ENCODE measurements around the gene RRP8.

The RRP8 gene

GRCh38 chr11:6616596-6617250, 13.3 kb upstream of the RRP8 start:
- no peak for DNase-seq

- no peak for DNase-seq
These were observed 12.6 kb upstream of the RRP8 start for GRCh38 chr11:6615882-6616585.

- no peak for DNase-seq
These were observed 11.6 kb upstream of the RRP8 start for GRCh38 chr11:6615046-6615445.

DNA sequence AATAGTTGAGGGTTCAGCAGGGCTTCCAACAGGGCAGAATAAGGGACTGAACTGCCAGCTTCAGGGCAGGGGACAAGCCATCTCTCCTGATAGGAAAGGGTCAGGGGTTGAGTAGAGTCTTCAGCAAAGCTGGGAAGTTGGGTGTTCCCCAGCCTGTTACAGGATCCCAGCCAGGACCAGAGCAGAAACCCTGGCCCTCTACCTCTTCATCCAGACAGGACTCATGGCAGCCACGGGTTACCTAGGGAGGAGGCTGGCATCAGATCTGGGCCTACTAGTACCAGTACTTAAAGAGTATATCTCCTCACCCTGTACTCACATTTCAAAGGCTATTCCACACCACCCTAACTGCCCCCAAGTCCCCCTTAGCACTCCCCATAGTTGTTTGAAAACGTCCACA, 11.0 kb upstream of the RRP8 start:
- no peak for DNase-seq

GRCh38 chr11:6613496-6613895, 10.1 kb upstream of the RRP8 start:
- no peak for DNase-seq

DNA sequence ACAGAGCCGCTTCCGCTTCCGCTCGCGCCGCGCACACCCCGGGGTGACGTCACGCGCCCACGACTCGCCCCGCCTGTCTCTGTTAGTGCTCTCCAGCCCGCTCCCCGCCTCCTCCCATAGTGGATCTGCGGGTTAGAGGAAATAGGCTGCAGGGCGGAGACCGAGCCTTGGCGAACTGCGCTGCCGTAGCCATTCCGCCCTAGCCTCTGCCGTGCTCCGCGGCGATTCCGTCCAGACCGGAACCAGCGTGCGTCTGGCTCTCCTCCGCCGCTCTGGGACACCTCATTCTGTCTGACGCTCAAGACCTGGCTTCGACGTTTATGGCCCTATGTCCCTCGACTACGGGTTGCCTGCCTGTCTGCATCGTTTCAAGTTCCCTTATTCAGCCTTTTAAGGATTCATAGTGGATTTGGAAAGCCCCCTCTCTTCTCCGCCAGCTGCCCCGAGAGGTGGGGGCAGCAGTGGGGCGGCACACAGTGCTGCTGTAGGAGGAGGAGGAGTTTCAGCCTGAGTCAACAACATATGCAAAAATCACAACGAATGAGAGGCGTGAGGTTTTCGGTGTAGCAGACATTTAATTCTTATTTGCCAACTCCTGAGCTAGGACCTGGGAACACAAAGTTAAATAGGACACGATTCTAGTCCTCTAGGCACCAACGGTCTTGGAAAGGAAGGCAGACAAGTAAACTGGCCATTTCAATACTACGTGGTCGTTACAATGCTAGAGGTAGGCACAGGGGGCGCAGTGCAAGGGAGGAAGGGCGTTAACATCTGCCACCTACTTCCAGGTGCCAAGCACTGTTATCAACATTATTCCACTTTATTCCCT, 9.0 kb upstream of the RRP8 start, which contains the start of gene TAF10:
Gene TAF10, minus strand, starts transcription at position 4 of the 829 bp plus-strand sequence. CDS start 27 bp downstream, outside the sequence.
- DNase-seq = peak; percentile 98

DNA sequence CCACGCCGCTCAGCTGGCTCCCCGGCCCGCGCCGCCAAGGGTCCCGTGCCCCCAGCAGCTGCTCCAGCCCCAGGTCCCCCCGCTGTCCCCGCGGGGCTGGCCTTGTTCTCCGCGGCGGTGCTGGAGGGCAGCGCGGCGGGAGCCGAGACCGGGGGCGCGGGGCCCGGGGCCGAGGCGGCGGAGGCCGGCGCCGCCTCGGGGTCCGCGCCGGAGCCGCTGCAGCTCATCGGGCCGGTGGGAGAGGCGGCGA, 8.5 kb upstream of the RRP8 start:
- no peak for DNase-seq

DNA sequence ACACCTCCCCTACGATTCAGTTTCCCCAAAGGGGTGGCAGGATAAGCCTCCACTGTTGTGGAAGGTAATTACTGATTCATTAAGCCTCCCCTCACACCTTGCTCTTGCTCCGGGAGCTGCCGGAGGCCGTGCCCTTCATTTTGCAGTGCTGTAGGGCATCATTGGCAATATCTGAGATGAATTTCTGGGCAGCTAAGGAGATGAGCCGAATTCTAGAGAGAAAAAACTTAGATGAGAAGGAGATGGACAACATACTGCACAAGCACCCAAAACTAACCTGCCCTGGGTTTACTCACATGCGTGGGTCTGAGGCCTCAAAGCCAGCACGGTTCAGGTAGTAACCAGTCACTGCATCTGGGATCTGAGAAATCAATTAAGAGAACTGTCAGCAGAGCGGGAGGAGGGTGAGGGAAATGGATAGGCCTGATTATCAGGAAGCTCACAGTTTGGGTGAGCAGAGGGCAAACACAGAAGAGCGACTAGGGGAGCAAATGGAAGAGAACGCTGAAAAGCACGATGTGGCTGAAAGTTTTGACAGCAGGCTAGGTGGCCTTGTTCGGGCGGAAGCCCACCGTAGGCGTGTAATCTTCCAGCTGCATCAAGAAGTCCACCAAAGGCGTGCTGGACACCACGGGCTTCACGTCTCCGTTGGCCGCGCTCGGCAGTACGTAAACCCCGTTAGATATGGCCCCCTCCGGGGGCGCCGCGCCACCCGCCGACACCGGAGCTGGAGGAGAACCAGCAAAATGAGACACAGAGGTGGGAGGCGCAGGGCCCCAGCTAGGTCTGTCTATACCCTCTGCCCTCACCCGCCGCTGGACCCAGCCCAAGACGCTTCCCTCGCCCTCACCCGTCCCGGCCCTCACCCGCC, 7.9 kb upstream of the RRP8 start:
- DNase-seq = peak; percentile 48

DNA sequence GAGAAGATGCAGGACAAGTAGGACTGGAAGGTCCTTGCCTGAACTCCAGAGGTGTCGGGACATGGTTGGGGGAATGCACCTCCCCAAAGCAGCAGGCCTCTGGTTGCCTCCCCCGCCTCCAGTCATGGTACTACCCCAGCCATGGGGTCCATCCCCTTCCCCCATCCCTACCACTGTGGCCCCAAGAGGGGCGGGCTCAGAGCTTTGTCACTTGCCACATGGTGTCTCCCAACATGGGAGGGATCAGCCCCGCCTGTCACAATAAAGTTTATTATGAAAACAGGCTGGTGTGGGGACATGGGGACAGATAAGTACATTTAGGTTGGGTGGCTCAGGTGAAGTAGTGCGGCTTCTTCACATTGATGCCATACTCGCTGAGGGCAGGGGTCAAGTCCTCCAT, 7.2 kb upstream of the RRP8 start:
- DNase-seq = no peak

GRCh38 chr11:6609502-6610015, 6.1 kb upstream of the RRP8 start:
- DNase-seq = no peak

DNA sequence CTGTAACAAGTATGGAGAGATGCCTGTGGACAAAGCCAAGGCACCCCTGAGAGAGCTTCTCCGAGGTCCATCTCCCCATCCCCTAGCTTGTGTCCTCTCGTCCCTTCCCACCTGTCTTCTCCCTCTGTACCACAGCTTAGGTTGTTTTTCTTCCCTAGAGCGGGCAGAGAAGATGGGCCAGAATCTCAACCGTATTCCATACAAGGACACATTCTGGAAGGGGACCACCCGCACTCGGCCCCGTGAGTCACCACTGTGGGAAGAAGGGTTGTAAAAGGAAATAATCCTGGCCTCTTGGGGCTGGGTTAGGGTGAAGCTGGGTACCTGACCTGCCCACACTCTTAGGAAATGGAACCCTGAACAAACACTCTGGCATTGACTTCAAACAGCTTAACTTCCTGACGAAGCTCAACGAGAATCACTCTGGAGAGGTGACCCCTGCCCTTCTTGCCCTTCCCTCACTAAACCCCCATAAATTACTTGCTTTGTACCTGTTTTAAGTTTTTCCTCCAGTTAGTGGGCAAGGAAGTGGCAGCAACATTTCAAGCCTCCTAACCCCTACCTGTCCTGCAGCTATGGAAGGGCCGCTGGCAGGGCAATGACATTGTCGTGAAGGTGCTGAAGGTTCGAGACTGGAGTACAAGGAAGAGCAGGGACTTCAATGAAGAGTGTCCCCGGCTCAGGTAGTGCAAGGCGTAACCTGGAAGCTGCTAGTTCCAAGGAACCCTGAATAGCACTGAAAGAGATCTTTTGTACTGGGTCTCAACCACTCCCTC, 5.5 kb upstream of the RRP8 start:
- no peak for DNase-seq

GRCh38 chr11:6608011-6608410, 4.6 kb upstream of the RRP8 start:
- DNase-seq = no peak

GRCh38 chr11:6607190-6607795, 3.9 kb upstream of the RRP8 start:
- DNase-seq = no peak

DNA sequence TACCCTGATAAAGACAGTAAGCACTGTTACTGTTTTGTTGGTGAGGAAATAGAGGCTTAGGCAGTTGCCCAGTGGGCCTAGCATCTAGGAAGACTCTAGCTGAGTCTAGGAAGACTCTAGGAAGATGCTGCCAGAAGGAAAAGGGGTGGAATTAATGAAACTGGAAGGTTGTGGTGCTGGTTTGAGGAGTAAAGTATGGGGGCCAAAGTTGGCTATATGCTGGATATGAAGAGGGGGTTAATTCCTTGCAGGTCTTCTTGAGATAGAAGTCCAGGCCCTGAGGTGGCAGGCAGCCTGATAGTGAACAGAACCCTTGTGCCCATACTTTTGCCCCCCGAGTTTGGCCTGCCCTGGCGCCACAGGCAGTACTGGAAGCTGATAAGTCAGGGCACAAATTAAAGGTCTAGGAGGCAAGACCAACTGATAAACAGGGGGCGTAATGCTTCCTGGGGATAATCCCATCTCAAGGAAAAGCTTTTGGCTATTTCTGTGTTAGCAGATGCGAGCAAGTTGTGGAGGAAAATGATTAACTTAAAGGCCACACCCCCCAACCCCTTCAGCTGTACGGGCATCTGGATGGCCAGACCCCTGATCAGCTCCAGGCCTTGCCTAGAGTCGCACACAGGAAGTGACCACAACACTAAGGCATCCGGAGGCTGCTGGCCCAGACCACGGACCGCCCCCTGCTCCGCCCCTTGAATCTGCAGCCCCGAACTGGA, 3.2 kb upstream of the RRP8 start:
- DNase-seq = peak; percentile 54

GRCh38 chr11:6604790-6605189, 1.4 kb upstream of the RRP8 start:
- DNase-seq = no peak

- DNase-seq = peak; percentile 71
These were observed 738 bp upstream of the RRP8 start for GRCh38 chr11:6604081-6604626.

- DNase-seq = no peak
These were observed 1.1 kb downstream of the RRP8 start for GRCh38 chr11:6602096-6602940.

- no peak for DNase-seq
These were observed 2.4 kb downstream of the RRP8 start for GRCh38 chr11:6601041-6601461.

DNA sequence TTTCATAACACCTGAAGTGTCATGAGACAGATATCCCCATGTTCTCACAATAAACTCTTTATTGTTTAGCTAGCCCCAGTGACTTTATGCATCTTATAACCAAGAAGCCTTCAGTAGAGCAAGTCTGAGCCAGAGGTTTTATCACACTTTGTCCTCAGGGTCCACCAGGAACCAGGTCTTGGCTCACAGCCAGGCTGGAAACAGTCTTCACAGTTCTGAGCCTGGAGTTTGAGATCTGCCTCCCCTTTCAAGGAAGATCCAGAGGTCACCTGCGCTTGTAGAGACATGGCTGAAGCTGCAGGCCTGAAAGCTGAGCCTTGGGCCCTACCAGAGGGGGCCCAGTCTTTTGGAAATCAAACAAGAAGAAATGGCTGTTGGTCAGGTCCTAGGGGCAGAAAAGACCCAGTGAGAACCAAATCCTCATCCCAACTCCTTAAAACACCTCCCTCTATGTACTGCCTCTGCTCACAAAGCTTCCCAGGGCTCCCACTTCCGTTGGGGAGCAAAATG, 3.5 kb downstream of the RRP8 start:
- DNase-seq = no peak
